ENCODE data around the gene PLCD4. TPM values are rescaled to one million over a fixed set of nuclear protein-coding genes. Genes with fewer than 3 reads are reported as not detected.

PLCD4 gene
- total RNA-seq, 3 donors from 2014 or later, result 0.05 to 0.40 TPM; not detected in 1

DNA sequence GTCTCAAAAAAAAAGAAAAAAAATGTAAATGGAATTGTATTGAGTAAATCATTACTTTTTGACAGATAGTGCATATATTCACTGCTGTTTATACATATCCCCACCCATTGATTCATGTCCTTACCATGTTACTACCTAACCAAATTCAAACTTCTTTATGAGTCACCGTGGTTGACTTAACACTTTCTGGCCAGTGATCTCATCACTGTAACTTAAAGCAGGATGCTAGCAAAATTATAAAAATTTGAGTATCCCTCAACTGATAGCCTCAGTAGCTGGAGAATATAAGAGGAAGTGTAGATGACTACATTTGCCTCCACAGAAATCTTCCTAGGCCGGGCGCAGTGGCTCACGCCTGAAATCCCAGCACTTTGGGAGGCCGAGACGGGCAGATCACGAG is 25.6 kb upstream of the PLCD4 start:
- peak; percentile 98 to 99 for ATAC-seq
- Mint-ChIP-seq H3K9me3 (no peaks in the 10 kb centered on the region), H3K4me3 (no peak overlapping the region), H3K27me3 (ENCODE audit: low read depth) (no peaks in the 10 kb centered on the region), H3K4me1 (ENCODE audit: low read depth) (peaks cover 30% of the 10 kb centered on the region), H3K36me3 (ENCODE audit: insufficient read depth) (peaks cover 34% of the 10 kb centered on the region)
- no peak for DNase-seq

- H3K36me3 Mint-ChIP-seq (ENCODE audit: insufficient read depth), result peaks cover 38% of the 10 kb centered on the region
- ATAC-seq, result no peak
- H3K4me1 Mint-ChIP-seq (ENCODE audit: low read depth), result peaks cover 12% of the 10 kb centered on the region
- DNase-seq, result no peak
- H3K9me3 Mint-ChIP-seq, result no peaks in the 10 kb centered on the region
- no peaks in the 10 kb centered on the region for H3K27me3 Mint-ChIP-seq (ENCODE audit: low read depth)
- no peak overlapping the region for H3K4me3 Mint-ChIP-seq
These were observed 23.5 kb upstream of the PLCD4 start for GRCh38 chr2:218583983-218584850.

DNA sequence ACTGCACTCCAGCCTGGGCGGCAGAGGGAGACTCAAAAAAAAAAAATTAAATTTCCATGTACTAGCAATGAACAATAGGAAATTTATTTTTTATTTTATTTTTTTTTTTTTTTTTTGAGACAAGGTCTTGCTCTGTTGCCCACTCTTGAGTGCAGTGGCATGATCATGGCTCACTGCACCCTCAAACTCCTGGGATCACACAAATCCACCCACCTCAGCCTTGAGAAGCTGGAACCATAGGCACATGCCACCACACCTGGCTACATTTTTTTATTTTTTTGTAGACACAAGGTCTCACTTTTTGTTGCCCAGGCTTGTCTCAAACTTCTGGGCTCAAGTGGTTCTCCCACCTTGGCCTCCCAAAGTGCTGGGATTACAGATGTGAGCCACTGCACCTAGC is 22.2 kb upstream of the PLCD4 start:
- Mint-ChIP-seq H3K27me3 (ENCODE audit: low read depth) (no peaks in the 10 kb centered on the region), H3K9me3 (no peaks in the 10 kb centered on the region), H3K4me1 (ENCODE audit: low read depth) (peaks cover 12% of the 10 kb centered on the region), H3K36me3 (ENCODE audit: insufficient read depth) (peaks cover 45% of the 10 kb centered on the region), H3K4me3 (no peak overlapping the region)
- ATAC-seq (no peak), DNase-seq (no peak)

DNA sequence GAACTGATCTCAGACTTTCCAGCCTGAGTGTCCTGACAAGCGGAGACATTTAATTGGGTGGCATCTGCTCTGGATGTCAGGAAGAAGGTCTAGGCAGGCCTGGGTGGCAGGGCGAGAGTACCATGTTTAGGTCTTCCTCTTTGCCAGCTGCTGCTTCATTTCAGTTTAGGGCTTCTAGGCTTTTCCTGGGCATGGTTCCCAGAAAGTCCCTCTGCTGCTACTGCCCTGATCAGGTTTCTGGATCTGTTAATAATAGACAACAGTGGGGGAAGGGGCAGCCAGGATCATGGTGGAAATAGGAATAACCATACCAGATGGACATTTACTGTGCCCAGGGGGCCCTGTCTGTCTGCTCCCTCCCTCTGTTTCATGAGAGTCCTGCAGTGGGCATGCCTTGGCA is 2.3 kb upstream of the PLCD4 start:
- Mint-ChIP-seq H3K27me3 (ENCODE audit: low read depth) (peaks cover 15% of the 10 kb centered on the region), H3K9me3 (no peaks in the 10 kb centered on the region), H3K4me3 (no peak overlapping the region), H3K4me1 (ENCODE audit: low read depth) (no peaks in the 10 kb centered on the region), H3K36me3 (ENCODE audit: insufficient read depth) (no peaks in the 10 kb centered on the region)
- ATAC-seq (no peak), DNase-seq (no peak)

DNA sequence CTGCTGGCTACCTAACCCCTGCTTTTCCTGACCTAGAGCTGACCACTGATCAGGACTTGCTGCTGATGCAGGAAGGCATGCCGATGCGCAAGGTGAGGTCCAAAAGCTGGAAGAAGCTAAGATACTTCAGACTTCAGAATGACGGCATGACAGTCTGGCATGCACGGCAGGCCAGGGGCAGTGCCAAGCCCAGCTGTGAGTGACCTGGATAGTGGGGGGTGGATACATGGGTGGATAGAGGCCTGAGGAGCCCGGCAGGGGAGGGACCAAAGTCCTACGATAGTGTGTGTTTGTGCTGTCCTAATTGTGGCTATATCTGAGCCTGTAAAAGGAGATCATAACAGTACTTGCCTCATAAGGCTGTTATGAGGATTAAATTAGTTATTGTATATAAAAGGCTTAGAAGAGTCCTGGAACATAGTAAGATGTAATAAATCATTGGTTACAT is 8.2 kb downstream of the PLCD4 start:
- H3K27me3 Mint-ChIP-seq (ENCODE audit: low read depth), result peaks cover 2% of the 10 kb centered on the region
- no peaks in the 10 kb centered on the region for H3K4me1 Mint-ChIP-seq (ENCODE audit: low read depth)
- H3K4me3 Mint-ChIP-seq, result no peak overlapping the region
- ATAC-seq (no peak), DNase-seq (no peak)
- no peaks in the 10 kb centered on the region for H3K9me3 Mint-ChIP-seq
- H3K36me3 Mint-ChIP-seq (ENCODE audit: insufficient read depth), result no peaks in the 10 kb centered on the region

DNA sequence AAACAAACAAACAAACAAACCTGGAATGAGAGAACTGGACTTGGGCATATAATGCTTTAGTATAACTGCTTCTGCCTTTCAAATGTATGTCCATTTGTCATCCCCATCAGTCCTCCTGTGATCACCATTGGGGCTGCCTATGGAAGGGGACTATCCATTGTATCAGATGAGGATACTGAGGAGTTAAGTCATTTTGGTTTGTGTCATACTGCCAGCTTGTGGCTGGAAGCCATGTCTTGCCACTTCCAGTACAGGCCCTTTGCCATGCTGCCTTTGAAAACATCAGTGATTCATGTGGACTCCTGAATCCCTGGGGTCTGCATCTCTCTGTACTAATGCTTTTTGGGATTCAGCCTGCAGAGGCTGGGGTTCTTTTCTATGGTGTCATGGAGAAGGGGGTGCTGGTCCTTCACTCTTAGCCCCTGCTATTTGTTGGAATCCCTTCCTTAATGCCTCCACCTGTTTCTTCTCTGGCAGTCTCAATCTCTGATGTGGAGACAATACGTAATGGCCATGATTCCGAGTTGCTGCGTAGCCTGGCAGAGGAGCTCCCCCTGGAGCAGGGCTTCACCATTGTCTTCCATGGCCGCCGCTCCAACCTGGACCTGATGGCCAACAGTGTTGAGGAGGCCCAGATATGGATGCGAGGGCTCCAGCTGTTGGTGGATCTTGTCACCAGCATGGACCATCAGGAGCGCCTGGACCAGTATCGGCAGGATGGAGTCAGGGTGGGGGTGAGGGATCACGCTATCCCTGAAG is 10.6 kb downstream of the PLCD4 start:
- H3K4me1 Mint-ChIP-seq (ENCODE audit: low read depth), result no peaks in the 10 kb centered on the region
- DNase-seq, result no peak
- no peak overlapping the region for H3K4me3 Mint-ChIP-seq
- ATAC-seq, result no peak
- no peaks in the 10 kb centered on the region for H3K36me3 Mint-ChIP-seq (ENCODE audit: insufficient read depth)
- no peaks in the 10 kb centered on the region for H3K27me3 Mint-ChIP-seq (ENCODE audit: low read depth)
- no peaks in the 10 kb centered on the region for H3K9me3 Mint-ChIP-seq

GRCh38 chr2:218621007-218621406 is 13.3 kb downstream of the PLCD4 start:
- Mint-ChIP-seq H3K4me3 (no peak overlapping the region), H3K9me3 (no peaks in the 10 kb centered on the region), H3K4me1 (ENCODE audit: low read depth) (no peaks in the 10 kb centered on the region), H3K36me3 (ENCODE audit: insufficient read depth) (no peaks in the 10 kb centered on the region), H3K27me3 (ENCODE audit: low read depth) (no peaks in the 10 kb centered on the region)
- DNase-seq (no peak), ATAC-seq (no peak)

- no peak for ATAC-seq
- no peak for DNase-seq
- no peaks in the 10 kb centered on the region for H3K9me3 Mint-ChIP-seq
- H3K4me3 Mint-ChIP-seq, result no peak overlapping the region
- no peaks in the 10 kb centered on the region for H3K36me3 Mint-ChIP-seq (ENCODE audit: insufficient read depth)
- no peaks in the 10 kb centered on the region for H3K4me1 Mint-ChIP-seq (ENCODE audit: low read depth)
- no peaks in the 10 kb centered on the region for H3K27me3 Mint-ChIP-seq (ENCODE audit: low read depth)
These were observed 15.1 kb downstream of the PLCD4 start for GRCh38 chr2:218622606-218623365.

- no peak for ATAC-seq
- Mint-ChIP-seq H3K9me3 (no peaks in the 10 kb centered on the region), H3K27me3 (ENCODE audit: low read depth) (no peaks in the 10 kb centered on the region), H3K4me1 (ENCODE audit: low read depth) (no peaks in the 10 kb centered on the region), H3K4me3 (no peak overlapping the region), H3K36me3 (ENCODE audit: insufficient read depth) (no peaks in the 10 kb centered on the region)
- no peak for DNase-seq
These were observed 15.6 kb downstream of the PLCD4 start for GRCh38 chr2:218623366-218623705.

- no peak for DNase-seq
- H3K4me3 Mint-ChIP-seq, result no peak overlapping the region
- no peaks in the 10 kb centered on the region for H3K9me3 Mint-ChIP-seq
- H3K4me1 Mint-ChIP-seq (ENCODE audit: low read depth), result no peaks in the 10 kb centered on the region
- ATAC-seq, result no peak
- no peaks in the 10 kb centered on the region for H3K27me3 Mint-ChIP-seq (ENCODE audit: low read depth)
- H3K36me3 Mint-ChIP-seq (ENCODE audit: insufficient read depth), result no peaks in the 10 kb centered on the region
These were observed 18.7 kb downstream of the PLCD4 start for GRCh38 chr2:218626369-218626768.

DNA sequence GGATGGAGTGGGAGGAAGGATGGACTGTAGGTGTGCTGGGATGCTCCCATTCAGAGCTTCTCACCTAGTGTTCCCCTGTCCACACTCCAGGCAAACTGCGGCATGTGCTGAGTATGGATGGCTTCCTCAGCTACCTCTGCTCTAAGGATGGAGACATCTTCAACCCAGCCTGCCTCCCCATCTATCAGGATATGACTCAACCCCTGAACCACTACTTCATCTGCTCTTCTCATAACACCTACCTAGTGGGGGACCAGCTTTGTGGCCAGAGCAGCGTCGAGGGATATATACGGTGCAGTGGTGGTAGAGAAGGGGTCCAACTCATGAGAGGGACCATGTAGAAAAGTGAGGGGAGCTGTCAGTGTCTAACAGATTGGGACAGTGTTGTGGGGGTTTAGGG is 20.2 kb downstream of the PLCD4 start:
- Mint-ChIP-seq H3K36me3 (ENCODE audit: insufficient read depth) (no peaks in the 10 kb centered on the region), H3K27me3 (ENCODE audit: low read depth) (no peaks in the 10 kb centered on the region), H3K4me3 (no peak overlapping the region), H3K9me3 (no peaks in the 10 kb centered on the region), H3K4me1 (ENCODE audit: low read depth) (no peaks in the 10 kb centered on the region)
- DNase-seq (no peak), ATAC-seq (peak in 1 of 2 donors; percentile 43)

DNA sequence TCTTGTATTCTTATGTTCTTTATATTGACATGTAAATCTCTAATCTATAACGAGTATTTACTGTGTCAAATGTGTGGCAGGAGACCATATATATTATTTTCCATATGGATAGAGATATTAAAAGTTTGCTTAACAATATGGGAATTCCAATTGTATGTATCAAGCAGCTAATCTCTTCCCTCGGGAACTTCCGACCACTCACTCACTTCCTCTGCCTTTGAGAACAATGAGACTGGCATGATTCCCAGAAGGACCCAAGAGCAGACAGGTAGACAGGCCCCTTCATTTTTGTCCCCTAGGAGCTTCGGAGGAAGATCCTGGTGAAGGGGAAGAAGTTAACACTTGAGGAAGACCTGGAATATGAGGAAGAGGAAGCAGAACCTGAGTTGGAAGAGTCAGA is 24.1 kb downstream of the PLCD4 start:
- H3K36me3 Mint-ChIP-seq (ENCODE audit: insufficient read depth), result peaks cover 6% of the 10 kb centered on the region
- DNase-seq, result no peak
- no peak for ATAC-seq
- no peak overlapping the region for H3K4me3 Mint-ChIP-seq
- no peaks in the 10 kb centered on the region for H3K27me3 Mint-ChIP-seq (ENCODE audit: low read depth)
- no peaks in the 10 kb centered on the region for H3K9me3 Mint-ChIP-seq
- no peaks in the 10 kb centered on the region for H3K4me1 Mint-ChIP-seq (ENCODE audit: low read depth)

- no peak overlapping the region for H3K4me3 Mint-ChIP-seq
- H3K9me3 Mint-ChIP-seq, result no peaks in the 10 kb centered on the region
These were observed 28.0 kb downstream of the PLCD4 start for GRCh38 chr2:218635719-218636118.

DNA sequence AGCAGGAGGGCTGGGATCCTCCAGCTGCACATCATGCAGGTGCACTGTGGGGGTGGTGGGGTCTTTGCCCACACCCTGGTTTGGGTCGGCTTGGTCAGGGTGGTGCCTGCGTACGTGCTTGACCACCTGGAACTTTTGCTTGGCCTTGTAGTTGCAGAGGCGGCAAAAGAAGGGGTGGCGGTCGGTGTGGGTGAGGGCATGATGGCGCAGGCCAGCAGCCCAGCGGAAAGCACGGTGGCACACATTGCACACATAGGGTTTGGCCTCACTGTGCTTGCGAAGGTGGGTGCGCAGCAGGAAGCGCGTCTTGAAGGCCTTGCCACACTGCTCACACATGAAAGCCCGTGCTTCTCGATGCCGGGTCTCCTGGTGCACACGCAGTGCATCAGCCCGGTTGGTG is 30.7 kb downstream of the PLCD4 start:
- Mint-ChIP-seq H3K27me3 (ENCODE audit: low read depth) (no peaks in the 10 kb centered on the region), H3K9me3 (no peaks in the 10 kb centered on the region), H3K4me3 (no peak overlapping the region), H3K4me1 (ENCODE audit: low read depth) (no peaks in the 10 kb centered on the region), H3K36me3 (ENCODE audit: insufficient read depth) (peaks cover 24% of the 10 kb centered on the region)
- ATAC-seq (no peak), DNase-seq (no peak)

More at GRCh38 chr2:218635719-218636118, 28.0 kb downstream of the PLCD4 start:
- Mint-ChIP-seq H3K4me1 (ENCODE audit: low read depth) (no peaks in the 10 kb centered on the region), H3K36me3 (ENCODE audit: insufficient read depth) (peaks cover 24% of the 10 kb centered on the region), H3K27me3 (ENCODE audit: low read depth) (no peaks in the 10 kb centered on the region)
- no peak for DNase-seq
- no peak for ATAC-seq

Measured in activated T-cell treated with anti-CD3 and anti-CD28 coated beads, Interleukin-2, amount 50 U/mL, for 4 hours (primary cell).